HAP-1 (cell line): ENCODE measurements around the gene SNRPA.
A peak's percentile ranks its signal among the peaks of the same experiment; 100 is the strongest.

Experiments
- DNase-seq, 2 experiments: peaks; one replicate each; pipeline ENCODE4 v3.0.0-alpha.2; 2016 to 2020; ENCODE audit warnings: low spot score in 2 of 2
- H3K27me3 ChIP-seq: fragments of 250-450 bp; sonication (Bioruptor Pico); 2 replicates; pipeline ENCODE4 v1.5.1; 2020; ENCODE audit warnings: low read depth, mild to moderate bottlenecking, moderate library complexity
- H3K36me3 ChIP-seq: fragments of 250-450 bp; sonication (Bioruptor Pico); replicated peaks from 2 replicates; pipeline ENCODE4 v1.5.1; 2020; ENCODE audit warnings: mild to moderate bottlenecking
- H3K4me1 ChIP-seq: fragments of 250-450 bp; sonication (Bioruptor Pico); 2 replicates; pipeline ENCODE4 v1.5.1; 2020; ENCODE audit warnings: mild to moderate bottlenecking
- H3K4me3 ChIP-seq: fragments of 250-450 bp; sonication (Bioruptor Pico); 2 replicates; pipeline ENCODE4 v1.5.1; 2020; ENCODE audit warnings: mild to moderate bottlenecking, moderate library complexity
- H3K9me3 ChIP-seq: fragments of 250-450 bp; sonication (Bioruptor Pico); 2 replicates; pipeline ENCODE4 v1.5.1; 2020; ENCODE audit warnings: mild to moderate bottlenecking, moderate library complexity
- in situ Hi-C: fragments of 300-500 bp; cut with MboI; formaldehyde crosslinking; loops from 3 replicates; pipeline ENCODE4 v1.14.3; 2020; ENCODE audit warnings: low sequenced_read_pairs, inconsistent platforms, mixed read lengths

SNRPA gene

DNA sequence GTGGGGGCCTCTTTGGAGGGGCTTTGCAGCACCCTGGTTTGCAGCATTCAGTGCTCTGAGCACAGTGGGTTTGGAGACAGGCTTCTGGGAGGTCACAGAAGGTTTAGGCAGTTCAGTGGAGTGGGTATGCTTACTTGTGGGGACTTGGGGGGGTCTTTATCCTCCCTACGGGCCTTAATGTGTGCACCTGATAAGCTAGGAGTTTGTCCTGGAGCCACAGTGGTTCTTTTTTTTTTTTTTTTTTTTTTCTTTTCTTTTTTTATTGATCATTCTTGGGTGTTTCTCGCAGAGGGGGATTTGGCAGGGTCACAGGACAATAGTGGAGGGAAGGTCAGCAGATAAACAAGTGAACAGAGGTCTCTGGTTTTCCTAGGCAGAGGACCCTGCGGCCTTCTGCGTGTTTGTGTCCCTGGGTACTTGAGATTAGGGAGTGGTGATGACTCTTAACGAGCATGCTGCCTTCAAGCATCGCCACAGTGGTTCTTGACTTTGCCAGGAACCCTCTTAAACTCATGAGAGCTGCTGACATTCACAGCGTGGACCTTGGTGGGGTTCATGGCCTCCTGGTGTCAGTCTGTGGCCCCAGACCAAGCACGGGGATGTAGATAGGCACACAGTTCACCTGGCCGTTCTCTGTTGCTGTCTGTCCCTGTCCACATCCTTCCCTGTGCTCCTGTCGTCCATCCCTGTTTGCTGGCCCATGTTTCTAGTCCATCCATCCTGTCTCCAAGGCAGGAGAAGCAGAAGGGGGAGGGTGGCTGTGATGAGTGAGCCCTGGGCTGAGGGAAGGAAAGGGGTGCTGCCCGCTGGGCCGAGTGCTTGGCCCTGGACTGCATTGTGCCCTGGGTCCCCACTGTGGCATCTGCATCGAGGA is 50.7 kb downstream of the SNRPA start:
- in situ Hi-C loops: no loop called here
- no peak overlapping the region for H3K4me3 ChIP-seq
- H3K27me3 ChIP-seq: no peaks in the 10 kb centered on the region
- no peak for DNase-seq
- H3K36me3 ChIP-seq: peaks cover 51% of the 10 kb centered on the region
- peaks cover 24% of the 10 kb centered on the region for H3K4me1 ChIP-seq
- no peaks in the 10 kb centered on the region for H3K9me3 ChIP-seq

DNA sequence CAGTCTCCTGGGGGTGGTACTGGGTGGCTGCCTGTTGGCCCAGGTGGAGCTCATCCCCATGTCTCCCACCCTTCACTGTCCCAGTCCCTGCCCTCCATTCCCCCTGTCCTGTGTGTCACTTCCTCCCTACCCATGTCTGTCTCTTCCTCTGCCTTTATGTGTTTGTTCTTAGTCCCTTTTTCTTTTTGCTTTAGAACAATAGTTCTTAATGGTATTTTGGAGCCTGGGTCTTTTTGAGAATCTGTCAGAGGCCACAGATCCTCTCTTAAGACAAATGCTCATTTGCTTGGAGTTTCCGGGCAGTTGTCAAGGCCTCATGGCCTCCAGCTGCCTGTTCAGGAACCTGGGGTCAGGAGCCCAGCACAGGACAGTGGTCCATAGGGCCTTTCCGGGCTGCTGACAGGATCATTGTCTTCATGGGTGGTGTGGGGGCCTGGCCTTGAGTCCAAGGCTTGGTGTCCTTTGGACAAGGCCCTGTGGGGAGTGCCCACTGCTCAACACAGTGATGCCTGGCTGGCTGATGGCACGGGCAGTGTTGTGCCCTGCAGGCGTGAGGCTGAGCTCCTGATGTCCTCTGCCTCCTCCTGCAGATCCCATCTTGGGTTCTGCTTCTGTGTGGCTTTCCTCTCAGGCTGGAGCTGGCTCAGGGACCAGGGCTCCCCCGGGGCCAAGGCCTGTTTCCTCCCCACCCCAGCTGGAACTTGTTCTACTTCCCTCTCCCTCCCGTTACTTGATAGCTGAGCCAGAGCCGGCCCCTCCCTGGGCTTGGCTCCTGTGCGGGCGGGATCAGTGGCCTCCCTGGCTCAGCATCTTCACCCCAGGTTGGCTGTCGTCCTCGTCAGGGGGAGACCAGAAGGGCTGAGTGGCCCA is 51.5 kb downstream of the SNRPA start:
- no peak for DNase-seq
- in situ Hi-C loops: no loop called here
- peaks cover 56% of the 10 kb centered on the region for H3K36me3 ChIP-seq
- no peaks in the 10 kb centered on the region for H3K27me3 ChIP-seq
- no peak overlapping the region for H3K4me3 ChIP-seq
- no peaks in the 10 kb centered on the region for H3K9me3 ChIP-seq
- peaks cover 24% of the 10 kb centered on the region for H3K4me1 ChIP-seq

DNA sequence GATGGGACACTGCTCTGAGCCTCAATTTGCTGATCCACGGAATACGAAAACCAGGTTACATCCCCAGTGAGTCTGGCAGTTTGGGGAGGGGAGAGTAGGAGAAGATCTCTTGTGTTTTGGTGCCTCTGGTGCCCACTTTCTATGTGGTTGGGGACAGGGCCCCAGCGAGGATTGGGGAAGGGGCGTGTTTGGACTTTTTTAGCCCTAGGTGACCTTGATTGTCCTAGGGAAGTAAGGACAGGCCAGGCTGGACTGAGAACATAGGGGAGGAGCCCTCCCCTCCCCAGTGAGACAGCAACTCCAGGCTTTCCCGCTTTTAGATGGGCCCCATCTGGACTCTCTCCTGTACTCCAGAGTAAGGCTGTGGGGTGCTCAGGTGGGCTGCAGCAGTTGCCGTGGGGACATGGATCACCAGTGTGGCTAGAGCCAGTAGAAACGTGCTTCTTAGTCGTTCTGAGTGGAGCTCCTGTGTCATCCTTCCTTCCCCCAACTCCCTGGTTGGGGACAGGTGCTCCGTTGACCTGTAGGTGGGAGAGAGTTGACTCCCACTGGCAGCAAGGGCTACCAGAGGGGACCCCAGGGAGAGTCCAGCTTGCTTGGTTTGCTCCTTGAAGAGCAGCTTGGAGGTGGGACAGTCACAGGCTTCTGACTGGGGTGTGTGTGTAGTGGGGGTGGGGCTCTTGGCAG is 52.3 kb downstream of the SNRPA start:
- in situ Hi-C loops: no loop called here
- Histone ChIP-seq H3K27me3 (no peaks in the 10 kb centered on the region), H3K4me1 (peaks cover 18% of the 10 kb centered on the region), H3K4me3 (no peak overlapping the region), H3K9me3 (no peaks in the 10 kb centered on the region), H3K36me3 (peaks cover 64% of the 10 kb centered on the region)
- DNase-seq: no peak

DNA sequence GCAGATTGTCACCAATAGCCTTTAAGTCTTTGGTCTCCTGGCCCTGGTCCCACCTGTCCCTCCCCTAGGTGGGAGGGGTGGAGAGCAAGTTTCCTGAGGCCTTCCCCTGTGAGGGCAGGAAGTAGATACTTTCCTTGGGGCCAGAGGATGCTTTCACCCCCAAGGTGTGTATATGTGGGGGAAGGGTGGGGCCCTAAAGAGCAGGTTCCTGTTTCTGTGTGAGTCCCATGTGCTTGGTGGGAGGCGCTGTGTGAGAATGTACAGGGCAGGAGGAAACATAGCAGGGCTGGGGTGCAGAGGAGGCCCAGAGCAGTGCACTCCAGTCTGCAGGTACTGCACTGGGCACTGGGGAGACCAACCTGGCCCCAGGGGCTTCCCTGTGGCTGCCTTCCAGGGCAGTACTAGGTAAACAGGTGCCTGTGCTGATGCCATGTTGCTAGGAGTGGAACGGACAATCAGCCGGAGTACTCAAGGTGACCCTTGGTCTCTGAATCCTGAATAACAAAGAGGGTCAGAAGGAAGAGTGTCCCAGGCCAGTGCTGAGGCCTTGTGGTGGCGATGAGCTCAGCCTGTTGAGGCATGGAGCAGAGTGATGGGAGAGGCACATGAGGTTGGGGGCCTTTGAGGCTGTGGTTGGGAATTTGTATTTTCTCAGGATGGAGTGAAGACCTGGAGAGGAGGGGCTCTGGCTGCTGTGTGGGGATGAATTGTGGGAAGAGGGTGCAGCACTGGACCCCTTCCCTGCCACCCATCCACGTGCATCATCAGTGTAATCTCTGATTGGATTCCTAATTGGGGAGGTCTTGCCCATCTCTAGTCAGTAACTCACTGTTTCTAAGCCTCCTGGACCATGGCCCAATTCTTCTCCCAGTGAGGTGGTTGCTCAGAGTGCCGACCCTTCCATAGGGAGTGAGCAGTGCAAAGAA is 53.1 kb downstream of the SNRPA start:
- no peak overlapping the region for H3K4me3 ChIP-seq
- DNase-seq: no peak

DNA sequence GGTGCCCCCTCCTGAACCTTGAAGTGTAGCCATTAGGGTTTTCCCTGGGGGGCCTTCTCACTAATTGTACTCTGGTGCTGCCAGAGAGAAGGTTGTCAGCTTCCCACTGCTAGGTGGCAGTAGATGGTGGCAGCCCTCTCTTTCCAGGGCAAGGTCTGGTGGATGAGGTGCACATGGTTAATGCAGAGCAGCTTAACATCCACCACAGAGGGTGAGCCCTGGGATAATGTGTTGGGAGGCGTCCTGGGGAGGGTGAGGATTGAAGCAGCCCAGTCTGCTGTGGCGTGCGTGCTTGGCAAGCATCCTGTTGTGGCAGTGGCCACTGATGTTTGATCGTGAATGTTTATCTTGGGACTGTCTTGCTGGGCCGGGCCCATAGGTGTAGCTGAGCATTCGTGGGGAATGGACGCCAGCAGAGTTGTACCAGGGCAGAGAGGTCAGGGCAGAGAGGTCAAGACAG is 53.8 kb downstream of the SNRPA start:
- Histone ChIP-seq H3K27me3 (no peaks in the 10 kb centered on the region), H3K9me3 (no peaks in the 10 kb centered on the region), H3K4me3 (no peak overlapping the region), H3K36me3 (peaks cover 73% of the 10 kb centered on the region), H3K4me1 (peaks cover 17% of the 10 kb centered on the region)
- in situ Hi-C loops: no loop called here
- DNase-seq: no peak

More for the DNA sequence above, 53.1 kb downstream of the SNRPA start:
- H3K4me1 ChIP-seq: peaks cover 17% of the 10 kb centered on the region
- H3K36me3 ChIP-seq: peaks cover 72% of the 10 kb centered on the region
- in situ Hi-C loops: no loop called here
- no peaks in the 10 kb centered on the region for H3K9me3 ChIP-seq
- no peaks in the 10 kb centered on the region for H3K27me3 ChIP-seq

DNA sequence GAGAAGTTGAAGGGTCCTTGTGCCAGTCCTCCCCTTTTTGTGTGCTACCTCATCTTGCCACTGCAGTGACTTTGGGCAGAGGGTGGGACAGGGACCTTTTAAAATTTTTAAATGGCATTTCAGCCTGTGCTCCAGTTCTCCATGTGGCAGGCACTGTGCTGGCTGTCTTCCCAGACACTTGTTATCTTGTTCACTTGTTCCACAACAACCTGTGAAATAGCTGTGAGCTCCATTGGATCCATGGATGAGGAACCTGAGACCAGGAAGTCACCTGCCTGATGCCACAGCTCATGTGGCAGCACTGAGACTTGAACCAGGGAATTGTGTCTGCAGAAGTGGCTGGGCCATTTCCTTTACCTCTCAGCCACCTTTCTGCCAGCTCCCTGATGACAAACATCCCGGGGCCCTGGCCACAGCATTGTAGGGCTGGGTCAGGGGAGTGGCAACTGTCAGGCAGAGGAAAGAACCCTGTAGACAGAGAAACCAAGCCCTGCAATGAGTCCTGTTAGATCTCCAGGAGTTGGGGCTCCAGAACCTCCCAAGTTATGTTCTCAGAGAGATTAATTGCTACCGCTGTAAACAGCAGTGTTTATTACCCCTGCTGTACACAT is 54.4 kb downstream of the SNRPA start:
- Histone ChIP-seq H3K9me3 (no peaks in the 10 kb centered on the region), H3K27me3 (no peaks in the 10 kb centered on the region), H3K4me3 (no peak overlapping the region), H3K36me3 (peaks cover 70% of the 10 kb centered on the region), H3K4me1 (peaks cover 17% of the 10 kb centered on the region)
- DNase-seq: no peak
- in situ Hi-C loops: no loop called here

DNA sequence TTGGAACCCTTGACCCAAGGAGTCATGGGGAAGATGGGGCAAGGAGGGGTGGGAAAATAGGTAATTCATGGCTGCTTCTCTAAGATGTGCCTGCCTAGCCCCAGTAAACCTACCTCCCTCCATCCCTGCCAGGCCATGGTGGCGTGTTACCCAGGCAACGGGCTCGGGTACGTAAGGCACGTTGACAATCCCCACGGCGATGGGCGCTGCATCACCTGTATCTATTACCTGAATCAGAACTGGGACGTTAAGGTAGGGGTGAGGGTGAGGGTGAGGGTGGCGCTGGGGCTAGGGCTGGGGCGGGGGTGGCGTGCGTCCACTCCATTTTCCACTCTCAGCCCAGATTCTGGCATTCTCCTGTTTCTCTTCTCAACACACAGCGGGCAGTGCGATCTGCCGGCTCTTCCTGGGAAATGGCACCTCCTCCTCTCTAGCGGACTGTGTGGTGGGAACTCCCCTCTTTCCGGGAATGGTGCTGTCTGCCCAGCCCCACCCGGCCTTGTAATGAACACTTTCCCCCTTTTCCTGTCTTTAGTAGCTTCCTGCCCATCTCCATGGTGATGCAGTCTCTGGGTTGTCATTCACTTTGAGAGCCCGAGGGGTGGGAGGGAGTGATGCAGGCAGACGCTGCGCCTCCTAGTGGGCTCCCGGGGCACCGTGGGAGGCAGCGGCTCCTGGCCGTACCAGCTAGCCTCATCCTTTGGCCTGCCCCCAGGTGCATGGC is 55.6 kb downstream of the SNRPA start:
- in situ Hi-C loops: no loop called here
- Histone ChIP-seq H3K4me3 (no peak overlapping the region), H3K36me3 (peaks cover 60% of the 10 kb centered on the region), H3K27me3 (no peaks in the 10 kb centered on the region), H3K4me1 (peaks cover 14% of the 10 kb centered on the region), H3K9me3 (no peaks in the 10 kb centered on the region)
- peak; percentile 95 to 96 for DNase-seq

DNA sequence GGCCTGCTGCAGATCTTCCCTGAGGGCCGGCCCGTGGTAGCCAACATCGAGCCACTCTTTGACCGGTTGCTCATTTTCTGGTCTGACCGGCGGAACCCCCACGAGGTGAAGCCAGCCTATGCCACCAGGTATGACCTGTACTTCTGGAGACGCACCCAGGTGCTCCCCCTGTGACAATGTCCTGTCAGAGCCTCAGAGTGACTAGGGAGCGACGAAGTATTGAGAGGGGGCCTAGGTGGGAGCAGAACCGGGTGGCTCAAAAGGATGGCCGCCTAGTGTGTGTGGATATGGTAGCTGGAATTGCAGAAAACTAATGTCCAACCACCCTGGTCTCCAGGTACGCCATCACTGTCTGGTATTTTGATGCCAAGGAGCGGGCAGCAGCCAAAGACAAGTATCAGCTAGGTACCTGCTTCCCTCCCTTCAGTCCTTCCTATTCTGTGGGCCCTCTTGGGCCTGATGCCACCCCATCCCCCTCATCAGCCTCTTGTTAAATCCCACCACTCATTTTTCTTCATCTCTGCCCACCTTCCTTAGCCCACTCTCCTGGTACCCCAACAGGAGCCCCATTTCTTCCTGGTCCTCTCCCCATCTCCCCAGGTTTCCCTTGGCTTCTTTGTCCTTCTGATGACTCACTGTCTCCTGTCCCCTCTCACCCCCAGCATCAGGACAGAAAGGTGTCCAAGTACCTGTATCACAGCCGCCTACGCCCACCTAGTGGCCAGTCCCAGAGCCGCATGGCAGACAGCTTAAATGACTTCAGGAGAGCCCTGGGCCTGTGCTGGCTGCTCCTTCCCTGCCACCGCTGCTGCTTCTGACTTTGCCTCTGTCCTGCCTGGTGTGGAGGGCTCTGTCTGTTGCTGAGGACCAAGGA is 56.4 kb downstream of the SNRPA start:
- H3K4me3 ChIP-seq: no peak overlapping the region
- in situ Hi-C loops: no loop called here
- H3K4me1 ChIP-seq: peaks cover 11% of the 10 kb centered on the region
- H3K9me3 ChIP-seq: no peaks in the 10 kb centered on the region
- no peaks in the 10 kb centered on the region for H3K27me3 ChIP-seq
- H3K36me3 ChIP-seq: peaks cover 52% of the 10 kb centered on the region
- DNase-seq: no peak

DNA sequence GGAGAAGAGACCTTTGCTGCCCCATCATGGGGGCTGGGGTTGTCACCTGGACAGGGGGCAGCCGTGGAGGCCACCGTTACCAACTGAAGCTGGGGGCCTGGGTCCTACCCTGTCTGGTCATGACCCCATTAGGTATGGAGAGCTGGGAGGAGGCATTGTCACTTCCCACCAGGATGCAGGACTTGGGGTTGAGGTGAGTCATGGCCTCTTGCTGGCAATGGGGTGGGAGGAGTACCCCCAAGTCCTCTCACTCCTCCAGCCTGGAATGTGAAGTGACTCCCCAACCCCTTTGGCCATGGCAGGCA is 57.0 kb downstream of the SNRPA start:
- H3K4me3 ChIP-seq: no peak overlapping the region
- no peak for DNase-seq
- peaks cover 11% of the 10 kb centered on the region for H3K4me1 ChIP-seq
- no peaks in the 10 kb centered on the region for H3K9me3 ChIP-seq
- H3K36me3 ChIP-seq: peaks cover 46% of the 10 kb centered on the region
- H3K27me3 ChIP-seq: no peaks in the 10 kb centered on the region
- in situ Hi-C loops: no loop called here

DNA sequence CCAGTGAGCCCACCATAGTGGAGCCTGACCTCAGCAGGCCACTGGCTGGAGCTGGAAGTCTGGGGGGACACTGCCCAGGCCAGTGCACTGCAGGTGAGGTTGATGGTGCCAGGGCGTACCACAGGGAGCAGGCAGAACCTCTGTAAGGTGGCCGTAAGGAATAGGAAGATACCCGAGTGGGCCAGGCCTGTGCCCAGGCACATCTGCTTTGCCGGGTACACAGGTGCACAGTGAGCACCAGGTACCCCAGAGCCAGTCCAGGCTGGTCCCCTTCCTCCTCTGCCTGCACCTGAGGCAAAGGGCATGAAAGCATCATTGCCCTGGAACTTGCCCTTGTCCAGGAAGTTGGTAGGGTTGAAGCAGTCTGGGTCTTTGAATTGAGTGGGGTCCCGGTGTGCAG is 57.5 kb downstream of the SNRPA start:
- peaks cover 41% of the 10 kb centered on the region for H3K36me3 ChIP-seq
- in situ Hi-C loops: no loop called here

DNA sequence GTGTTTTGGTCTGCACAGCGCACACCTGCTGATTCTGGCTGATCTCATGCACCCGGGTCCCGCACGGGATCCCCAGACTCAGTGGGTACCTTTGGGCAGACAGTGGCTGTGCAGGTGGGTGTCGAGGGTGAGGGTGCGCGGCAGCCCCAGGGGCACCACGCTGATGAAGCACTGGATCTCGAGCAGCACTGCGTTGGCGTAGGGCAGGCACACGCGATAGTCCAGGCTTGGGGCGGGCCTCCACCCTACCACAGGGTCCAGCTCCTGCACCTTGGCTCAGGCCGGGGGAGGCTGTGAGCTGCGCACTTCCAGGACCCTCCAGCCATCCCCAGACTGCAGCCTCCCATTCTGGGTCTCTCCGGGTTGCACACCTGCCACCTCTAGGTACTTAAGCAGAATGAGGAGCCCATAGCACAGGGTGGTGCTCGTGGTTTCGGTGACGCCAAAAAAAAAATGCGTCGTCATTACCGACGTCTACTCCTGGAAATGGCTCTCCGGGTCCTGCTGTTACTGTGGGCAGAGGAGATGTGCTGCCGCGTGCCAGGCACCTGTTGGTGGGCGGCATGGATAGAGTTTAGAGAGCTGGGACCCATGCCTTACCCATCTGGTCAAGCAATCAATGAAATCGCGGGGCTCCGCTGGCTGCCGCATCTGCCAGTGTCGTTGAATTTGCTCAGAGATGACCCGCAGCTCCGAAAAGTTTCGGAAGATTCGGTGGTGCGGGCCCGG is 58.5 kb downstream of the SNRPA start:
- Histone ChIP-seq H3K4me3 (no peak overlapping the region), H3K27me3 (no peaks in the 10 kb centered on the region), H3K9me3 (no peaks in the 10 kb centered on the region), H3K36me3 (peaks cover 31% of the 10 kb centered on the region), H3K4me1 (peaks cover 11% of the 10 kb centered on the region)
- DNase-seq: no peak
- in situ Hi-C loops: no loop called here

More for the DNA sequence above, 57.5 kb downstream of the SNRPA start:
- no peak for DNase-seq
- H3K4me1 ChIP-seq: peaks cover 11% of the 10 kb centered on the region
- H3K27me3 ChIP-seq: no peaks in the 10 kb centered on the region
- H3K4me3 ChIP-seq: no peak overlapping the region
- H3K9me3 ChIP-seq: no peaks in the 10 kb centered on the region
